GM18861 (cell line): ENCODE measurements around the gene AKR1C3.
"Not testable (repeated sequence)": the region's sequence is repeated elsewhere in the genome, so short reads cannot be mapped to it uniquely, and the experiment has no call there.

Source experiments
- ATAC-seq: cut with Tn5 transposase; IDR thresholded peaks from one replicate; pipeline ENCODE4 v1.9.1; 2021; ENCODE audit not compliant: unreplicated experiment

AKR1C3 gene

DNA sequence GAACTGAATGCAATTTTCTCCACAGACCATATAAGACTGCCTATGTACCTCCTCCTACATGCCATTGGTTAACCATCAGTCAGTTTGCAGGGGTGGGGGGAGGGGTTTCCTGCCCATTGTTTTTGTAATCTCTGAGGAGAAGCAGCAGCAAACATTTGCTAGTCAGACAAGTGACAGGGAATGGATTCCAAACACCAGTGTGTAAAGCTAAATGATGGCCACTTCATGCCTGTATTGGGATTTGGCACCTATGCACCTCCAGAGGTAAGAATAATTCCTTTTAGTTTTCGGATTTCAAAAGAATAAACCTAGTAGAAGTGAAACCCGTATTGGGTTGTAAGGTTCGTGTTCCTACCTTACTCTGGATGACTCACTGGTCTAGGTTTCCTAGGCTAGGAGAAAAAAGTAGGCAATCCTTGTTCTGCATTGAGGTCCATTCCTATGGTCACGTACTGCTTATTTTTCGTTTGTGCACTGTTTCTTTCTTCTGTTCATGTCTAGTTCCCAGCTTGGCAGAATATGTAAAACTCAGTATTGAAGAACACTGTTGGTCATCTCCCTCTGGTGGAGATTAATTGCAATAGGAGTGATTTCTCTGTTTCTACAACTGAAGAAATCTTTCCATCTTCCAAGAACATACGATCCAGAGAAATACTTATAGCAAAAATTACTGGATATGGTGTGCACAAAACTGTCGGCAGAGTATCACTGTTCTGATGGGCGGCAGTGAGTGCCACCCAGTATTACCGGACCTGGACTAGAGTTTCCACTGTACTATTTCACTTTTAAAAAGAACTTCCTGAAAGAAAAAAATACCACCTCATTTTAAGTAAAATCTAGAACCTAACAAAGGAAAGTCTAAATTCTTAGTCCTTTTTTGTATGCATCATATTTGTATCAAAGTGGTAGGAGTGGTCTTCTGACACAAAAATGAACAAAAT is at the start of gene AKR1C3:
Gene AKR1C3 (plus strand): TSS at position 150 of the 941 bp plus-strand sequence. CDS start 31 bp downstream, at position 181.
- ATAC-seq = no peak

DNA sequence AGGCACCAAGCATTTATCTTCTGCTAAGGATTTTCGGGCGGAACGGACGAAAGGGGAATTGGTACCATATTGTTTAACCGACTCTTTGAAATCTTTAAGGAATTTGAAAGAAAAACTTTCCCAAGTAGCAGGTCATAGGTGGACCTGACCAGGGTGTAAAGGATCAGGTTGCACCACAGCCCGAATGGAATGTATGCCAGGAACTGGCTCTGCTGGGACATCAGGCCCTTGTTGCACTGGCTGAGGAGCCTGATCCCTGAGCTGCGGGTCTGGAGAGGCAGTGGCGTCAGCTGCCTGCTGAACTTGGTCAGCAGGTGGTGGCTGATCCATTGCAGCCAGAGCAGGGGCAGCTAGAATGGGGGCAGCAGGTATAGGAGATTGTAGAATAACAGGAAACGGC is 49.1 kb upstream of the AKR1C3 start:
- ATAC-seq = no peak

DNA sequence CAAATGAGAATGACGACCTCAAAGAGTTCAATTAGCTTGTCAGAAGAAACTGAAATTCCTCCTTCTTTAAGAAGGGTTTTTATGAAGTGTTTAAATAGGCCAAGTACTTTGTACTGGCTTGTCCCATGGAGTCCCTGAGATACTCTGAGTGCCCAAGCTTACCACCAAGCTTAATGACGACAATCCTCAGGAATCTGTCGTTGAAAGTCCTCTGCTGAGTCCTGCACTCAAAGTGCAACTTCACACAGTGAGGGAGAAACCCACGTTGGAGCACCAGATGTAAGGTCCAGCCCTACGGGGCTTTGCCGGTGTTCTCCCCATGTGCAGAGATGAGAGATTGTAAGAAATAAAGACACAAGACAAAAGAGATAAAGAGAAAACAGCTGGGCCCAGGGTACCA is 47.8 kb upstream of the AKR1C3 start:
- no peak for ATAC-seq

DNA sequence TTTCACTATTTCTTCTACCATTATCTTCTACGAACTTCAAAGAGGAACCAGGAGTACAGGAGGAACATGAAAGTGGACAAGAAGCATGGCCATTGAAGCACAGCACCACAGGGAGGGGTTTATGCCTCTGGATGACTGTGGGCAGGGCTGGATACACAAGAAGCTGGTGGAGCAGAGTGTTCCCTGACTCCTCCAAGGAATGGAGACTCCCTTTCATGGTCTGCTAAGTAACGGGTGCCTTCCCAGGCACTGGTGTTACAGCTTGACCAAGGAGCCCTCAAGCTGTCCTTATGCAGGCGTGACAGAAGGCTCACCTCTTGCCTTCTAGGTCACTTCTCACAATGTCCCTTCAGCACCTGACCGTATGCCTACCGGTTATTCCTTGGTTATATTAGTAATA is 47.2 kb upstream of the AKR1C3 start:
- ATAC-seq = not testable (repeated sequence)

DNA sequence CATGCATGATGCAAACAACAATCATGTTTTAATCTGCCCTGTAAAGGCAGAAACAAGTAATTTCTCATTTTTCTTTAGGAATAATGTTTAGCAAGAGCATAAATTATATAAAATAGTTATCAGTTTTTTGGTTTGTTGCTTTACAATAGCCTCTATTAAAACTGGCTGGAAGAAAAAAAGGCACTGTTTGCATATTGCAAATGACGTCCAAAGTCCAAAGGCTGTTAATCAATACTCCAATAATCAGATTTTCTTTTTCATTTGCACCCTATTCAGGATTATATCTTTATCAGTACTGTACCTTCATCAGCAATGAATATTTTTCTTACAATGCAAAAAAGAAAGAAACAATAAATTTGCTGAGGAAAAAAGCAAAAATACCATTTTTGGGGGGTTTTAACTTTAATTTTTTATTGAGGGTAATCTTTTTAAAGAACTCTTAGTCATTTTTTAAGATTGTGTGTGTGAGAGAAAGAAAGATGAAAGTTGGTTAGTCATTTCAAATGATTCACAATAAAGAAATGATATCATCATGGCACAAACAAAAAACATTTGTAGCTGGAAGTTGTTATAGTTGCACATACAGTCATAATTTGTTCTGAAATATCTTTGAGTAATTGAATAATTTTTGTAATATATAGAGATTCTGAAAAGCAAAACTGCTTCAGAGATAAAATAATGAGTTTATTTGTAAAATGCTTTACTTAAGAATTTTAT is 46.1 kb upstream of the AKR1C3 start:
- no peak for ATAC-seq

DNA sequence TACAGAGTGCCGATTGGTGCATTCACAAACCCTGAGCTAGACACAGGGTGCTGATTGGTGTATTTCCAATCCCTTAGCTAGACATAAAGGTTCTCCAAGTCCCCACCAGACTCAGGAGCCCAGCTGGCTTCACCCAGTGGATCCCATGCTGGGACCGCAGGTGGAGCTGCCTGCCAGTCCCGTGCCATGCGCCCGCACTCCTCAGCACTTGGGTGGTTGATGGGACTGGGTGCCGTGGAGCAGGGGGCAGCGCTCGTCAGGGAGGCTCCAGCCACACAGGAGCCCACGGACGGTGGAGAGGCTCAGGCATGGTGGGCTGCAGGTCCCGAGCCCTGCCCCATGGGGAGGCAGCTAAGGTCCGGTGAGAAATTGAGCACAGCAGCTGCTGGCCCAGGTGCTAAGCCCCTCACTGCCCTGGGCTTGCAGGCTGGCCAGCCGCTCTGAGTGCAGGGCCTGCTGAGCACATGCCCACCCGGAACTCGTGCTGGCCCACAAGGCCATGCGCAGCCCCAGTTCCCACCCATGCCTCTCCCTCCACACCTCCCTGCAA is 41.2 kb upstream of the AKR1C3 start:
- not testable (repeated sequence) for ATAC-seq

DNA sequence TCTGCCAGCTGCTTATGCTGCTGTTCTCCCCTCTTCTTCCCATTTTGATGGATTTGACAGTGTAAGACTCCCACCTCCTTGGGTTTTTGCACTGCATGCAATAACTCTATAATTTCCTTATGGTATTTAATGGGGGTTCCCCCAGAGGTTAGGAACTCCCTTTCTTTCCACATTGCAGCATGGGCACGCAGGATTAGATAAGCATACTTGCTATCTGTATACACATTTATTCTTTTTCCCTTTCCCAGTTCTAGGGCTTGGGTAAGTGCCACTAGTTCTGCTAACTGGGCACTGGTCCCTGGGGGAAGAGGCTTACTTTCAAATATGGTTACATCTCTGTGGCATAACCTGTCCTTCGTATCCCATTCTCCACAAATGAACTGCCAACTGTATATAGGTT is 39.4 kb upstream of the AKR1C3 start:
- not testable (repeated sequence) for ATAC-seq

DNA sequence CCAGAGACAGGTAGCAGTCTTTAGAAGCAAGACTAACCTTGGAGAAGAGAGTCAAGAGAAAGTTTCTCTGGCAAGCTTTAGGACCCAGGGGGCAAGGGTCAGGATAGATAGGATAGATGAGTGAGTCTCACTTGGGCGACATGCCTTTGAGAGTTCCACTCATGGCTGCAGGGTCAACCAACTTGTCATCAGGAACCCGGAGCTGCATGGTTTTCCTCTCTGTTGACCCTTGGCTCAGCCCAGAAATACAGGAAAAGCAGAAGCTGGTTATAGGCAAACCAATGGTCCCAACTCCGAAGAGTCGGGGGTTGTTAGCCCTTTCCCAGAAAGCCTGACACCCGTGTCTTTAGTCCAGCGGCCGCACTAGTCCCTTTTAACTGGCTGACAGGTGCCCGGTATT is 34.9 kb upstream of the AKR1C3 start:
- ATAC-seq = not testable (repeated sequence)

DNA sequence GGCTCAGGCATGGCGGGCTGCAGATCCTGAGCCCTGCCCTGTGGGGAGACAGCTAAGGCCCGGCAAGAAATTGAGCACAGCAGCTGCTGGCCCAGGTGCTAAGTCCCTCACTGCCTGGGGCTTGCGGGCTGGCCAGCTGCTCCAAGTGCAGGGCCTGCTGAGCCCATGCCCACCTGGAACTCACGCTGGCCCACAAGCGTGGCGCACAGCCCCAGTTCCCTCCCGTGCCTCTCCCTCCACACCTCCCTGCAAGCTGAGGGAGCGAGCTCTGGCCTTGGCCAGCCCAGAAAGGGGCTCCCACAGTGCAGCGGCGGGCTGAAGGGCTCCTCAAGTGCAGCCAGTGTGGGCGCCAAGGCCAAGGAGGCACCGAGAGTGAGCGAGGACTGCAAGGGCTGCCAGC is 33.4 kb upstream of the AKR1C3 start:
- ATAC-seq = not testable (repeated sequence)

DNA sequence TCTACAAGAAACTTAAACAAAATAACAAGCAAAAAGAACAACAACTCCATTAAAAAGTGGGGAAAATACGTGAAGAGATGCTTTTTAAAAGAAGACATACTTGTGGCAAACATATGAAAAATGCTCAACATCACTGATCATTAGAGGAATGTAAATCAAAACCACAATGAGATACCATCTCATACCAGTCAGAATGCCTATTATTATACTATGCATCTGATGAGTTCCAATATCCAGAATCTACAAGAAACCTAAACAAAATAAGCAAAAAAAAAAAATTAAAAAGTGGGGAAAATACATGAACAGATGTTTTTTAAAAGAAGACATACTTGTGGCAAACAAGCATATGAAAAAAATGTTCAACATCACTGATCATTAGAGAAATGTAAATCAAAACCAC is 29.6 kb upstream of the AKR1C3 start:
- no peak for ATAC-seq

DNA sequence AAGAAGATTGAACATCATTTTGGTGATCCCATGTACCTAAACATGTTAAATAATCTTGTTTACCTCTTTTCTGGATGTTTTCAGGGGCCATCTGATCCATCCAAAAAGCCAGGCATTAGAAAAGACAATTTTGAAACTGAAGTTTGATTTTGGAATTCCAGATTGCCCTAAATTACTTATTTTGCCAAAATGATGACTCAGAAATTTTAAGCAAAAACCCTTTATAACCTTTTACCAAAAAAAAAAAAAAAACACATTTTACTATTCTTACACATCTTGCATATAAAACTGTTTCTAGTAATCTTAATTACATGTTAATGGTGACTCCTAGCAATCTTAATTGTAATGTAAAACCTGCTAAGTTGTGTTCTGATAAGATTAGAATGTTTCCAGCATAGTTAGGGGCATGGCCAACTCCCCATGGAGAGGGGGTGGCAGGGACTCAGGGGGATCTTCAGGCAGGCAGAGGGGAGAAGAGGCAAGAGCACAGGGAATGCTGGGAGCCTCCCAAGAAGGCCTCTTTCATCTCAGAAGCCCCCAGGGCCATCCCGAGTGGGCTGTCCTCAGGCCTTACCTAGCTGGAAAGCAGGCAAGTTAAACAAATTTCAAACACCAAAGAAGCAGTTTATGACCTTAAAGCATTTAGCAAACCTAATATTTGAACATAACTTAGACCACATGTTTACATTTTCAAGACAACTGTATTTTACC is 25.8 kb upstream of the AKR1C3 start:
- no peak for ATAC-seq

DNA sequence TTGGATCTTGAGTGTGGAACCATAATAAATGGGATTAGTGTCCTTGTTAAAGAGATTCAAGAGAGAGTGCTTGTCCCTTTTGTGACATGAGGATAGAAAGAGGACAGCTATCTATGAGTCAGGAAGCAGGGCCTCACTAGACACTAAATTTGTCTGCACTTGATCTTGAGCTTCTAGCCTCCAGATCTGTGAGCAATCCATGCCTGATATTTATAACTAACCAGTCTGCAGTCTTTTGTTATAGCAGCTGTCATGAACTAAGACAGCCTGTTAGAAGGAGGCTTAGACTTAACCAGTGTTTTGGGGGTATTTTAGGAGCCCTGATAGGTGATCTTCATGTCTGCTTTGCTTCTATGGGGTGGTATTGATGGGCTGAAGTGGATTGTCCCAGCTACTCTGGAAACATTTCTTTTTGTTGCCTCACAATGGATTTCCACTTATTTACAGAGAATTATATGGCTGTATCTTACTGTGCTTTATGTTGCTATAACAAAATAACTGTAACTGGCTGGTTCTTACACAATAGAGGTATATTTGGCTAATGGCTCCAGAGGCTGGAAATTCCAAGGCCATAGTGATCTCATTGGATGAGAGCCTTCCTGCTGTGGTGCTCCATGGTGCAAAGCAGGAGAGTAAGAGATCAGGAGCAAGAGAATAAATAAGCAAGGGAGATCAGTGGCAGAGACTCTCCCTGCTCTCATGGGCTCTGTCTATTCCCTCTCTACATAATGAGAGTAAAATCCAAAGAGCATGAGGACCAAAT is 23.4 kb upstream of the AKR1C3 start:
- no peak for ATAC-seq

DNA sequence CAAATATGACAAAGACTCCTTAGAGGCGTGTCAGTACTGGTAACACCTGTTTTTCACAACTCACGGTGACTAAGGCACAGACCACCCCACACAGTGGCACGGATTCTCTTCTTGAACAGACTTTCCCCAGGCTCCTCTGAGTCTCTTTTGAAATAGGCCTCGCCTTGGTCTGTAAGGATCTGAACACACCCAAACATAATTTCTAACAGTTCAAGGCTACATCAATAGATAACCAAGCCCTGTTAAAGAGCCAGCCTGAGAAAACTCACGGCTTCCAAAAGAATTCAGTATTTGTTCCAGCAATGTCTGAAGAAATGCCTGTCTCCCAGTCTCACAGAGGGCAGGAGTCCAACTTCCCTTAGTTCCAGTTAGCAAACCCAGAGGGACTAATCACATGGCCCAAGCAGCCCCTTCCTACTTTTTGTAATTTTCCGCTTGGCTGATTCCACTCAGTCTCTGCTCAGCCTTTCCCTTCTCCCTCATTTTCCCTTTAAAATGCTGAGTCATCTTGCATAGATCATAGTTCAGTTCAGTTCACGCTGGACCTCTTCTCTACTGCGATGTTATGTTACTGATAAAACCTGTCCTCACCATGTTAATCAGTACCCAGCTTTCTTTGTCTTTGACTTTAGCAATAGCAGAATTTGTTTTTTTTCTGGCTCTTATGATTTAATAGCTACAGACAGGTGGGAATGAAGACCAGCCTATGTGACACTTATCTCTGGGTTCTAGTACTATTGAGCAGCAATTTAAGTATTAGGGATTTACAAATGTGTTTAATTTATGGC is 22.6 kb upstream of the AKR1C3 start:
- no peak for ATAC-seq

DNA sequence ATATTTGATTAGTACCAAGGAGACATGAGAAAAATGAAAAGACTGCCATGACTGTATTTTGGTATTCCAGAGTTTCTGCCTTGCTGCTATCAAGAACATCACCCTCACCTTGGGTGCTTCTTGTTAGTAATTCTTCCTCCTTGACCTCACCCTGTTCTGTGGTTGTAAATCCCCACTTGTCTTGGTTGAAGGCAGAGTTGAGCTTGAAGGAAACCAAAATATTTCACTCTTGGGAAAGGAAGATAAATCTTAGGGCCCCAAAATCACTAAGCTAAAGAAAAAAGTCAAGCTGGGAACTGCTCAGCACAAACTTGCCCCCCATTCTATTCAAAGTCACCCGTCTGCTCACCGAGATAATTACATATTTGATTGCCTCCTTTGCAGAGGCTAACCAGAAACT is 20.6 kb upstream of the AKR1C3 start:
- ATAC-seq = no peak

DNA sequence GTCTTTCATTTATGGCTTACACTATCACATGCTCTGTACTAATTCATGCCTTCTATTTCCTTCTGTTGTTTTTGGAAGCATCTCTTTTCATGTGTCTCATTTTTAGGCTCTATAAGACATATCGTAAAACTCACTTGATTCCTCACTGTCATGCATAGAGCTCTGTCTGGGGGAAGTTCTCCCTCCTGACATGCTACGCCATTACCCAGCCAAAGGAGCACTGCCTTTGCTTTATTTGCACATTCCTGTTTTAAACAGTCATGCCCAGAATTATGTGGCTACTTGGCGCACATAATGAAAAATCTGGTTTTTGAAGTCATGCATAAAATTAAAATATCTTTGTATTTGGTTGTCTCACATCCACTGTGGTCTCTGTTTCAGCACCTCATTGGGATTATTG is 17.6 kb upstream of the AKR1C3 start:
- ATAC-seq = no peak

DNA sequence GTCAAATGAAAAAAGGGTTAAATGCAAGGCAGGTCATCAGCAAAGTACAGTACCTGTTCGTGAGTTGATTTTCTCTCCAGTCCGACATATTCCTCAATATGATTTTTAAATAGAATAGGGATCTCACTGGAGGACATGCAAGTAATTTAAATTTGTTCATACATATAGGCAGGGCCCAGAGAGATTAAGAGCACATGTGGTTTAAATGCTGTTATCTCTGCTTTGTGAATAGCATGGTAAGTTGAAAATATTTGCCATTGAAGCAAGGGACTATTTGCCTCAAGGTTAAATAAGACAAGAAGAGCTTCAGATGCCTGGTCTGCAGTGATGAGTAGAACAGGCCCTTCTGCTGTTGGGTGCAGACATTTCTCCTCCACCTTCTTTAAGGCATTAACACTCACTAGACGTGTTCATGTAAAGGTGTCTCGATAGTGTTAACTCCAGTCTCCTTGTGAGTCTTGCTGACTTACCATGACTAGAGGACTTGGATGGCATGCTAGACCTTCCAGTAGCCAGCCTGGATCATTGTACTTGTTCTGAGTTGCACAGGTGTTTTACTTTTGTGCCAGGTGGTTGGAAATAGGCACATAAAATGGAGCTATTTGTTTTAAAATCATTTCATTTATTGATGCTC is 15.6 kb upstream of the AKR1C3 start:
- ATAC-seq = no peak

DNA sequence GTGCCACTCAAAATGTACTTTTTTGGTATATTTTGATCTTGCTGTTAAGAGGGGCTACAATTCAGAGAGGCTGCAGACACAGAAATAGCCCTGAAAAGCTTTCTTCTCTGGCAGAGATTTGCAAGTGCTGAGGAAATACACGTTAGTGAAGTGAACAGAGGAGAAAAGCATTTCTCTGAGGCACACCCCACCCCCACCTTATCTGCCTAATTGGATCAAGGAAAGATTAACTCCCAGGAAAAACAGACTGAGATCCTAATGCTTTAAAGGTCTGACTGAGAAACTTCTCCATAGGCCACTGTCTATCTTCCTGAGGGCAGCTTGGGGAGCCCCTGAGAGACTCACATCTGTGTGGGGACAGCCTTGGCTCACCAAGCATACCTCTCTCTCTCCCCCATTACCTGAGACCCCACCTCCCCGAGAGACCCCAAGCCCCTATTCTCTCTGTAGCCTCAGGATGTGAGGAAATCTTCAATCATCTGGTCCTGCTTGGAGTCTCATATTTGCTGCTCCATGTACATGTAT is 14.8 kb upstream of the AKR1C3 start:
- no peak for ATAC-seq

DNA sequence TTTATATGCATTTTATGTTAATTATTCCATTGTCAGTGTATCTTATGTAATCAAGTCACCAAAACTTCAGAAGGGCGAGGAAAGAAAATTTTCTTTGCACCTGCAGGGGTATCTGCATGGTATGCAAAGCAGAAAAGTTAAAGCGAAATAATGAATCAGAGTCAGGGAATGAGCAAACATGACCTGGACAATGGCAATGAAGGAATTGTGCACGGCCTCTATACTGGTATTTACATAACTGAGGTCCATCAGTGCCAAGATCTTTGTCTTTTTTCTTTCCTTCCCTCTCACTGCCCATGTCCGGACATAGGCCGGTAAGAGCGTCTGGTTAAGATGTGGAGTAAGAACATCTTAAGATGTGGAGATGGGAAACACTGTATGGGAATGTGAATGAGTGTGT is 14.4 kb upstream of the AKR1C3 start:
- no peak for ATAC-seq

DNA sequence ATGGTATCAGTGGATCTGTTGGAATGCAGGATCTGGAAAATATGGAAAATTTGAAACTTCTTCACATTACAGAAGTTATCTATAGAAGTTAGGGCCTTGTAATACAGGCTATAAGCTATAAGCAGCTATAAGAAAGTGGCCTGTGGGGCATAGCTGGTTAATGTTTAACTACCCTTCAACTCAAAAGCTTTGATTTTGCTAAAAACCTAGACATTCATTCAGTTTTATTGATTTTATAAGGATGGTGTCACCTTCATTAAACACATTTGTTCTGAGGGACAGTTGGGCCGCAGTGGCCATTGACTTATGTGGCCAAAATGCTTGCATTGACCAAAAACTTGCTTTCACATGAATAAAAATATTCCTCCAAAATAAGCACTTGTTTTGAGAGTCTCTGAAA is 13.1 kb upstream of the AKR1C3 start:
- no peak for ATAC-seq
